ENCODE measurements around the gene HOOK2. TPM values are rescaled to one million over a fixed set of nuclear protein-coding genes. Genes with fewer than 3 reads are reported as not detected.

The HOOK2 gene
- total and polyA plus RNA-seq, 2 of the 13 experiments (the other 11 are each of a cell fraction or from before 2014, with no cell fraction given) = 9.2 to 12.9 TPM

DNA sequence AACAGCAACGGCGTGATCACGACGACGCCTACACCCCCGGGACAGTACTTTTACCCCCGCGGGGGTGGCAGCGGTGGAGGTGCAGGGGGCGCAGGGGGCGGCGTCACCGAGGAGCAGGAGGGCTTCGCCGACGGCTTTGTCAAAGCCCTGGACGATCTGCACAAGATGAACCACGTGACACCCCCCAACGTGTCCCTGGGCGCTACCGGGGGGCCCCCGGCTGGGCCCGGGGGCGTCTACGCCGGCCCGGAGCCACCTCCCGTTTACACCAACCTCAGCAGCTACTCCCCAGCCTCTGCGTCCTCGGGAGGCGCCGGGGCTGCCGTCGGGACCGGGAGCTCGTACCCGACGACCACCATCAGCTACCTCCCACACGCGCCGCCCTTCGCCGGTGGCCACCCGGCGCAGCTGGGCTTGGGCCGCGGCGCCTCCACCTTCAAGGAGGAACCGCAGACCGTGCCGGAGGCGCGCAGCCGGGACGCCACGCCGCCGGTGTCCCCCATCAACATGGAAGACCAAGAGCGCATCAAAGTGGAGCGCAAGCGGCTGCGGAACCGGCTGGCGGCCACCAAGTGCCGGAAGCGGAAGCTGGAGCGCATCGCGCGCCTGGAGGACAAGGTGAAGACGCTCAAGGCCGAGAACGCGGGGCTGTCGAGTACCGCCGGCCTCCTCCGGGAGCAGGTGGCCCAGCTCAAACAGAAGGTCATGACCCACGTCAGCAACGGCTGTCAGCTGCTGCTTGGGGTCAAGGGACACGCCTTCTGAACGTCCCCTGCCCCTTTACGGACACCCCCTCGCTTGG lies 16.9 kb upstream of the HOOK2 start (continued):
- TF ChIP-seq ZFP41 (CRISPR knock-in tag; IDR thresholded peaks at IDR 0.05; ENCODE audit: borderline replicate concordance) (no peak), ZNF296 (CRISPR knock-in tag; conservative IDR thresholded peaks at IDR 0.05) (no peak), YY1 (IDR thresholded peaks at IDR 0.05; ENCODE audit: insufficient read depth, insufficient replicate concordance, low read depth, low read length) (peak; percentile 74), KDM6A (CRISPR knock-in tag; IDR thresholded peaks at IDR 0.05; ENCODE audit: low read depth) (no peak), RBM39 (IDR thresholded peaks at IDR 0.05; ENCODE audit: low read depth, low read length, poor library complexity, severe bottlenecking) (peak; percentile 89), SAP130 (CRISPR knock-in tag; IDR thresholded peaks at IDR 0.05; ENCODE audit: low read depth) (peak; percentile 91), MAF1 (CRISPR knock-in tag; IDR thresholded peaks at IDR 0.05; ENCODE audit: borderline replicate concordance) (no peak), ETV5 (CRISPR knock-in tag; IDR thresholded peaks at IDR 0.05; ENCODE audit: borderline replicate concordance) (peak; percentile 84), HNF4A (CRISPR knock-in tag; IDR thresholded peaks at IDR 0.05) (peak; percentile 42; the same call in 1 of the 2 replicates), ZNF496 (CRISPR knock-in tag; IDR thresholded peaks at IDR 0.05; ENCODE audit: insufficient replicate concordance) (no peak), NKX3-1 (CRISPR knock-in tag; IDR thresholded peaks at IDR 0.05) (peak; percentile 61; the same call in 1 of the 2 replicates), ZNF703 (CRISPR knock-in tag; IDR thresholded peaks at IDR 0.05; ENCODE audit: borderline replicate concordance) (peak; percentile 86), ZNF780A (CRISPR knock-in tag; IDR thresholded peaks at IDR 0.05) (no peak), SMAD9 (CRISPR knock-in tag; IDR thresholded peaks at IDR 0.05) (no peak), MXD4 (CRISPR knock-in tag; IDR thresholded peaks at IDR 0.05) (peak; percentile 67), HDAC2 (CRISPR knock-in tag; IDR thresholded peaks at IDR 0.05) (peak; percentile 60)
- TF ChIP-seq, protein P1, sequence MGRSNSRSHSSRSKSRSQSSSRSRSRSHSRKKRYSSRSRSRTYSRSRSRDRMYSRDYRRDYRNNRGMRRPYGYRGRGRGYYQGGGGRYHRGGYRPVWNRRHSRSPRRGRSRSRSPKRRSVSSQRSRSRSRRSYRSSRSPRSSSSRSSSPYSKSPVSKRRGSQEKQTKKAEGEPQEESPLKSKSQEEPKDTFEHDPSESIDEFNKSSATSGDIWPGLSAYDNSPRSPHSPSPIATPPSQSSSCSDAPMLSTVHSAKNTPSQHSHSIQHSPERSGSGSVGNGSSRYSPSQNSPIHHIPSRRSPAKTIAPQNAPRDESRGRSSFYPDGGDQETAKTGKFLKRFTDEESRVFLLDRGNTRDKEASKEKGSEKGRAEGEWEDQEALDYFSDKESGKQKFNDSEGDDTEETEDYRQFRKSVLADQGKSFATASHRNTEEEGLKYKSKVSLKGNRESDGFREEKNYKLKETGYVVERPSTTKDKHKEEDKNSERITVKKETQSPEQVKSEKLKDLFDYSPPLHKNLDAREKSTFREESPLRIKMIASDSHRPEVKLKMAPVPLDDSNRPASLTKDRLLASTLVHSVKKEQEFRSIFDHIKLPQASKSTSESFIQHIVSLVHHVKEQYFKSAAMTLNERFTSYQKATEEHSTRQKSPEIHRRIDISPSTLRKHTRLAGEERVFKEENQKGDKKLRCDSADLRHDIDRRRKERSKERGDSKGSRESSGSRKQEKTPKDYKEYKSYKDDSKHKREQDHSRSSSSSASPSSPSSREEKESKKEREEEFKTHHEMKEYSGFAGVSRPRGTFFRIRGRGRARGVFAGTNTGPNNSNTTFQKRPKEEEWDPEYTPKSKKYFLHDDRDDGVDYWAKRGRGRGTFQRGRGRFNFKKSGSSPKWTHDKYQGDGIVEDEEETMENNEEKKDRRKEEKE (IDR thresholded peaks at IDR 0.05) = no peak
- TF ChIP-seq, protein P2, sequence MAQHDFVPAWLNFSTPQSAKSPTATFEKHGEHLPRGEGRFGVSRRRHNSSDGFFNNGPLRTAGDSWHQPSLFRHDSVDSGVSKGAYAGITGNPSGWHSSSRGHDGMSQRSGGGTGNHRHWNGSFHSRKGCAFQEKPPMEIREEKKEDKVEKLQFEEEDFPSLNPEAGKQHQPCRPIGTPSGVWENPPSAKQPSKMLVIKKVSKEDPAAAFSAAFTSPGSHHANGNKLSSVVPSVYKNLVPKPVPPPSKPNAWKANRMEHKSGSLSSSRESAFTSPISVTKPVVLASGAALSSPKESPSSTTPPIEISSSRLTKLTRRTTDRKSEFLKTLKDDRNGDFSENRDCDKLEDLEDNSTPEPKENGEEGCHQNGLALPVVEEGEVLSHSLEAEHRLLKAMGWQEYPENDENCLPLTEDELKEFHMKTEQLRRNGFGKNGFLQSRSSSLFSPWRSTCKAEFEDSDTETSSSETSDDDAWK (CRISPR knock-in tag; IDR thresholded peaks at IDR 0.05) = no peak
- TF ChIP-seq, protein P3, sequence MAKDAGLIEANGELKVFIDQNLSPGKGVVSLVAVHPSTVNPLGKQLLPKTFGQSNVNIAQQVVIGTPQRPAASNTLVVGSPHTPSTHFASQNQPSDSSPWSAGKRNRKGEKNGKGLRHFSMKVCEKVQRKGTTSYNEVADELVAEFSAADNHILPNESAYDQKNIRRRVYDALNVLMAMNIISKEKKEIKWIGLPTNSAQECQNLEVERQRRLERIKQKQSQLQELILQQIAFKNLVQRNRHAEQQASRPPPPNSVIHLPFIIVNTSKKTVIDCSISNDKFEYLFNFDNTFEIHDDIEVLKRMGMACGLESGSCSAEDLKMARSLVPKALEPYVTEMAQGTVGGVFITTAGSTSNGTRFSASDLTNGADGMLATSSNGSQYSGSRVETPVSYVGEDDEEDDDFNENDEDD (CRISPR knock-in tag; IDR thresholded peaks at IDR 0.05; ENCODE audit: borderline replicate concordance) = peak; percentile 78; the same call in 1 of the 2 replicates
- TF ChIP-seq, protein P4, sequence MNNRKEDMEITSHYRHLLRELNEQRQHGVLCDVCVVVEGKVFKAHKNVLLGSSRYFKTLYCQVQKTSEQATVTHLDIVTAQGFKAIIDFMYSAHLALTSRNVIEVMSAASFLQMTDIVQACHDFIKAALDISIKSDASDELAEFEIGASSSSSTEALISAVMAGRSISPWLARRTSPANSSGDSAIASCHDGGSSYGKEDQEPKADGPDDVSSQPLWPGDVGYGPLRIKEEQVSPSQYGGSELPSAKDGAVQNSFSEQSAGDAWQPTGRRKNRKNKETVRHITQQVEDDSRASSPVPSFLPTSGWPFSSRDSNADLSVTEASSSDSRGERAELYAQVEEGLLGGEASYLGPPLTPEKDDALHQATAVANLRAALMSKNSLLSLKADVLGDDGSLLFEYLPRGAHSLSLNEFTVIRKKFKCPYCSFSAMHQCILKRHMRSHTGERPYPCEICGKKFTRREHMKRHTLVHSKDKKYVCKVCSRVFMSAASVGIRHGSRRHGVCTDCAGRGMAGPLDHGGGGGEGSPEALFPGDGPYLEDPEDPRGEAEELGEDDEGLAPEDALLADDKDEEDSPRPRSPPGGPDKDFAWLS (CRISPR knock-in tag; IDR thresholded peaks at IDR 0.05; ENCODE audit: borderline replicate concordance) = no peak
- TF ChIP-seq, protein P5, sequence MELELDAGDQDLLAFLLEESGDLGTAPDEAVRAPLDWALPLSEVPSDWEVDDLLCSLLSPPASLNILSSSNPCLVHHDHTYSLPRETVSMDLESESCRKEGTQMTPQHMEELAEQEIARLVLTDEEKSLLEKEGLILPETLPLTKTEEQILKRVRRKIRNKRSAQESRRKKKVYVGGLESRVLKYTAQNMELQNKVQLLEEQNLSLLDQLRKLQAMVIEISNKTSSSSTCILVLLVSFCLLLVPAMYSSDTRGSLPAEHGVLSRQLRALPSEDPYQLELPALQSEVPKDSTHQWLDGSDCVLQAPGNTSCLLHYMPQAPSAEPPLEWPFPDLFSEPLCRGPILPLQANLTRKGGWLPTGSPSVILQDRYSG (CRISPR knock-in tag; IDR thresholded peaks at IDR 0.05) = no peak

All from HepG2 (cell line).